ENCODE data around the gene UBE2J1.

GRCh38 chr6:89335164-89335563 is 17.4 kb downstream of the UBE2J1 start:
- TF ChIP-seq TARDBP (IDR thresholded peaks at IDR 0.05) (no peak), ARNT (IDR thresholded peaks at IDR 0.05) (no peak), SP1 (IDR thresholded peaks at IDR 0.05) (no peak), FOXM1 (IDR thresholded peaks at IDR 0.05; ENCODE audit: borderline replicate concordance) (no peak), SUZ12 (IDR thresholded peaks at IDR 0.05) (no peak), ELF4 (IDR thresholded peaks at IDR 0.05) (no peak), FOXK2 (IDR thresholded peaks at IDR 0.05) (no peak), BHLHE40 (IDR thresholded peaks at IDR 0.05; ENCODE audit: borderline replicate concordance) (no peak), HDGF (IDR thresholded peaks at IDR 0.05; ENCODE audit: borderline replicate concordance) (no peak), NFRKB (IDR thresholded peaks at IDR 0.05) (no peak)
- TF ChIP-seq, protein P1, sequence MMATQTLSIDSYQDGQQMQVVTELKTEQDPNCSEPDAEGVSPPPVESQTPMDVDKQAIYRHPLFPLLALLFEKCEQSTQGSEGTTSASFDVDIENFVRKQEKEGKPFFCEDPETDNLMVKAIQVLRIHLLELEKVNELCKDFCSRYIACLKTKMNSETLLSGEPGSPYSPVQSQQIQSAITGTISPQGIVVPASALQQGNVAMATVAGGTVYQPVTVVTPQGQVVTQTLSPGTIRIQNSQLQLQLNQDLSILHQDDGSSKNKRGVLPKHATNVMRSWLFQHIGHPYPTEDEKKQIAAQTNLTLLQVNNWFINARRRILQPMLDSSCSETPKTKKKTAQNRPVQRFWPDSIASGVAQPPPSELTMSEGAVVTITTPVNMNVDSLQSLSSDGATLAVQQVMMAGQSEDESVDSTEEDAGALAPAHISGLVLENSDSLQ (IDR thresholded peaks at IDR 0.05), result no peak

Measured in HEK293T (cell line).